NB4 (cell line): Measurements from ENCODE around the gene ANKRD30A.

Experiments used
- CTCF ChIP-seq: IDR thresholded peaks from one replicate; pipeline ENCODE4 v1.5.1; 2012; ENCODE audit warnings: low read depth, low read length
- POLR2A ChIP-seq: IDR thresholded peaks from 2 replicates; pipeline ENCODE4 v1.6.1; 2011; ENCODE audit warnings: mild to moderate bottlenecking; ENCODE audit not compliant: insufficient read length; ENCODE audit errors: extremely low read depth

- TF ChIP-seq CTCF (no peak), POLR2A (no peak)
These were observed 159.7 kb downstream of the ANKRD30A start for GRCh38 chr10:37285063-37285462.
